Trophoblast cell (in vitro differentiated cells and primary cell): ENCODE measurements around the gene TYROBP.

Experiments used
- DNase-seq, 2 donors: peaks; one replicate each; pipeline ENCODE4 v3.0.0-alpha.2; 2016
- H2AFZ ChIP-seq: 2 replicates; pipeline ENCODE4 v1.6.1; 2013; ENCODE audit warnings: low read length, moderate library complexity, mild to moderate bottlenecking; ENCODE audit not compliant: insufficient read depth, poor library complexity
- H2AK5ac ChIP-seq: 2 replicates; pipeline ENCODE4 v1.6.1; 2013; ENCODE audit warnings: mild to moderate bottlenecking, low read length
- H2BK120ac ChIP-seq: 2 replicates; pipeline ENCODE4 v1.6.1; 2013; ENCODE audit warnings: low read length, mild to moderate bottlenecking, moderate library complexity; ENCODE audit not compliant: insufficient read depth, poor library complexity
- H2BK12ac ChIP-seq: 2 replicates; pipeline ENCODE4 v1.6.1; 2013; ENCODE audit warnings: mild to moderate bottlenecking, low read length, moderate library complexity
- H2BK5ac ChIP-seq: 2 replicates; pipeline ENCODE4 v1.6.1; 2013; ENCODE audit warnings: low read length, low read depth, moderate library complexity, mild to moderate bottlenecking; ENCODE audit not compliant: poor library complexity
- H3K14ac ChIP-seq: 2 replicates; pipeline ENCODE4 v1.6.1; 2013; ENCODE audit warnings: mild to moderate bottlenecking, low read length
- H3K18ac ChIP-seq: 2 replicates; pipeline ENCODE4 v1.6.1; 2013; ENCODE audit warnings: mild to moderate bottlenecking, low read length
- H3K23ac ChIP-seq: 2 replicates; pipeline ENCODE4 v1.6.1; 2013; ENCODE audit warnings: low read length
- H3K27ac ChIP-seq: 2 replicates; pipeline ENCODE4 v1.5.1; 2013; ENCODE audit warnings: low read depth, mild to moderate bottlenecking, inconsistent platforms, low read length, moderate library complexity
- H3K27me3 ChIP-seq: 2 replicates; pipeline ENCODE4 v1.6.1; 2013; ENCODE audit warnings: inconsistent platforms, mild to moderate bottlenecking, low read length, moderate library complexity; ENCODE audit not compliant: insufficient read depth
- H3K36me3 ChIP-seq, 2 experiments: 1 replicate in 1 of 2; 2 replicates in 1 of 2; pipeline ENCODE4 v1.6.1; 2013; ENCODE audit warnings: low read length in 2 of 2, mild to moderate bottlenecking in 2 of 2, moderate library complexity in 1 of 2; ENCODE audit not compliant: insufficient read depth in 2 of 2, control insufficient read depth in 1 of 2
- H3K4ac ChIP-seq: 2 replicates; pipeline ENCODE4 v1.6.1; 2013; ENCODE audit warnings: low read depth, mild to moderate bottlenecking, low read length, moderate library complexity
- H3K4me1 ChIP-seq, 2 experiments: 1 replicate in 1 of 2; 2 replicates in 1 of 2; pipeline ENCODE4 v1.6.1; 2013; ENCODE audit warnings: low read length in 2 of 2, mild to moderate bottlenecking in 2 of 2, moderate library complexity in 1 of 2; ENCODE audit not compliant: insufficient read depth in 2 of 2, control insufficient read depth in 1 of 2
- H3K4me2 ChIP-seq: 2 replicates; pipeline ENCODE4 v1.6.1; 2013; ENCODE audit warnings: inconsistent platforms, mild to moderate bottlenecking, low read length, moderate library complexity
- H3K4me3 ChIP-seq: 2 replicates; pipeline ENCODE4 v1.5.1; 2013; ENCODE audit warnings: mild to moderate bottlenecking, low read depth, low read length, inconsistent platforms
- H3K79me1 ChIP-seq: one replicate; pipeline ENCODE4 v1.6.1; 2013; ENCODE audit warnings: low read length
- H3K79me2 ChIP-seq: 2 replicates; pipeline ENCODE4 v1.6.1; 2013; ENCODE audit warnings: low read length, mild to moderate bottlenecking; ENCODE audit not compliant: control insufficient read depth, insufficient read depth, poor library complexity
- H3K9ac ChIP-seq: 2 replicates; pipeline ENCODE4 v1.6.1; 2013; ENCODE audit warnings: mild to moderate bottlenecking, low read length
- H3K9me3 ChIP-seq: 2 replicates; pipeline ENCODE4 v1.6.1; 2013; ENCODE audit warnings: low read depth, mild to moderate bottlenecking, control low read depth, inconsistent platforms, low read length; ENCODE audit not compliant: insufficient read depth
- H4K12ac ChIP-seq: 2 replicates; pipeline ENCODE4 v1.6.1; 2013; ENCODE audit warnings: low read depth, mild to moderate bottlenecking, low read length, moderate library complexity
- H4K8ac ChIP-seq: 2 replicates; pipeline ENCODE4 v1.6.1; 2013; ENCODE audit warnings: low read depth, mild to moderate bottlenecking, low read length, moderate library complexity
- H4K91ac ChIP-seq: one replicate; pipeline ENCODE4 v1.6.1; 2013; ENCODE audit warnings: low read depth, mild to moderate bottlenecking, low read length, moderate library complexity
- WGBS: extraction: QIAGEN DNeasy Blood & Tissue Kit; methylation state at CpG from one replicate; pipeline ENCODE4 v1.1.7; 2013; ENCODE audit warnings: missing lambda C conversion rate; ENCODE audit not compliant: insufficient read length, insufficient coverage; ENCODE audit errors: extremely low coverage; 5-methylcytosine and 5-hydroxymethylcytosine counted together

TYROBP gene

DNA sequence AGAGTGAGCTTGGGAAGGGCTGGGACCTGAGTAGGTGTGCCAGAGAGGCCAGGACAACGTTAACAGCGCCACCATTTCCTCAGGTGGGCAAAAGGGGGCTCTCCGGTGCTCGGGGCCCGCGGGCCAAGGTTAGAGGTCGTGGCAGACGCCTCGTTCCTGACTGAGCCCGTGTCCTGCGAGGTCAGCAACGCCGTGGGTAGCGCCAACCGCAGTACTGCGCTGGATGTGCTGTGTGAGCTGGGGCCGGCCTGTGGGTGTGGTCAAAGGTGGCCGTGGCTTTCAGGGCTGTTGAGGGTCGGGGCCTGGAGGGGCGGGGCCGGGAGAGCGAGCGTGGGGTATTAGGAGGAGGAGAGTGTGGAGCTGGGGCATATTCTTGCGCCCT, 47.7 kb downstream of the TYROBP start:
- H3K27ac ChIP-seq = no peak overlapping the region
- H2BK120ac ChIP-seq = no peak overlapping the region
- peaks cover 6 to 9% of the 10 kb centered on the region in 2 experiments for H3K4me1 ChIP-seq
- H2BK5ac ChIP-seq = no peak overlapping the region
- H3K79me1 ChIP-seq = no peaks in the 10 kb centered on the region
- no peak overlapping the region for H2BK12ac ChIP-seq
- no peak for DNase-seq
- no peaks in the 10 kb centered on the region for H3K36me3 ChIP-seq
- no peak overlapping the region for H3K18ac ChIP-seq
- H3K9me3 ChIP-seq = peaks cover 5% of the 10 kb centered on the region
- H3K4ac ChIP-seq = no peak overlapping the region
- no peak overlapping the region for H4K12ac ChIP-seq
- H2AFZ ChIP-seq = no peak overlapping the region
- peak overlapping the region; percentile 26 for H3K4me3 ChIP-seq
- H3K9ac ChIP-seq = no peak overlapping the region
- peaks cover 40% of the 10 kb centered on the region for H3K27me3 ChIP-seq
- H3K23ac ChIP-seq = no peak overlapping the region
- no peaks in the 10 kb centered on the region for H3K79me2 ChIP-seq
- no peak overlapping the region for H4K8ac ChIP-seq
- H2AK5ac ChIP-seq = no peak overlapping the region
- H3K14ac ChIP-seq = no peak overlapping the region
- peak overlapping the region; percentile 70 for H3K4me2 ChIP-seq
- WGBS = no CpG with 5 or more reads among the region's 24 CpGs
- H4K91ac ChIP-seq = no peak overlapping the region

GRCh38 chr19:35859414-35859813, 48.7 kb downstream of the TYROBP start:
- H3K79me1 ChIP-seq = no peaks in the 10 kb centered on the region
- H4K8ac ChIP-seq = no peak overlapping the region
- no peak overlapping the region for H2BK12ac ChIP-seq
- no peak overlapping the region for H3K27ac ChIP-seq
- peaks cover 6 to 9% of the 10 kb centered on the region in 2 experiments for H3K4me1 ChIP-seq
- H2AK5ac ChIP-seq = no peak overlapping the region
- DNase-seq = no peak
- H3K4ac ChIP-seq = no peak overlapping the region
- H3K4me2 ChIP-seq = no peak overlapping the region
- WGBS = no CpG with 5 or more reads among the region's 4 CpGs
- no peak overlapping the region for H4K12ac ChIP-seq
- H2AFZ ChIP-seq = no peak overlapping the region
- no peak overlapping the region for H2BK120ac ChIP-seq
- no peak overlapping the region for H3K9ac ChIP-seq
- no peak overlapping the region for H2BK5ac ChIP-seq
- no peak overlapping the region for H3K18ac ChIP-seq
- no peaks in the 10 kb centered on the region for H3K36me3 ChIP-seq
- H3K27me3 ChIP-seq = peaks cover 47% of the 10 kb centered on the region
- H3K14ac ChIP-seq = no peak overlapping the region
- no peaks in the 10 kb centered on the region for H3K79me2 ChIP-seq
- no peak overlapping the region for H3K4me3 ChIP-seq
- peaks cover 5% of the 10 kb centered on the region for H3K9me3 ChIP-seq
- H4K91ac ChIP-seq = no peak overlapping the region
- no peak overlapping the region for H3K23ac ChIP-seq

DNA sequence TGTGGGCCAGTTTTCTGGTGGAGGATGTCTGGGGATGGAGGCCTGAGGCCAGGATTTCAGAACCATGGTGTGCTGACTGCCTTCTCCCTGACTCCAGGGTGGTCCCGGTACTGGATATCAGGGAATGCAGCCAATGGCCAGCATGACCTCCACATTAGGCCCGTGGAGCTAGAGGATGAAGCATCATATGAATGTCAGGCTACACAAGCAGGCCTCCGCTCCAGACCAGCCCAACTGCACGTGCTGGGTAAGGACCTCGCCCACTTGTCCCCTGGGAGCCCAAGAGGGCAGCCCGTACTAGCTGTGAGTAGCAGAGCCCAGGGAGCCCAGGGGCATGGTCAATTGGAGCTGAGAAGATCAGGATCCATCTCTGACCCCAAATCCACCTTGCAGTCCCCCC, 49.8 kb downstream of the TYROBP start:
- Histone ChIP-seq H4K8ac (no peak overlapping the region), H3K27ac (no peak overlapping the region), H2BK120ac (no peak overlapping the region), H3K27me3 (peaks cover 47% of the 10 kb centered on the region), H2BK12ac (no peak overlapping the region), H3K4me2 (no peak overlapping the region), H3K4me1 (peaks cover 6 to 9% of the 10 kb centered on the region in 2 experiments), H4K12ac (no peak overlapping the region), H2BK5ac (no peak overlapping the region), H3K4ac (no peak overlapping the region), H3K18ac (no peak overlapping the region), H3K23ac (no peak overlapping the region), H3K4me3 (no peak overlapping the region), H3K36me3 (no peaks in the 10 kb centered on the region), H3K79me1 (no peaks in the 10 kb centered on the region), H2AFZ (no peak overlapping the region), H2AK5ac (no peak overlapping the region), H3K14ac (no peak overlapping the region), H3K79me2 (no peaks in the 10 kb centered on the region), H3K9me3 (peaks cover 5% of the 10 kb centered on the region), H4K91ac (no peak overlapping the region), H3K9ac (no peak overlapping the region)
- WGBS = no CpG with 5 or more reads among the region's 6 CpGs
- DNase-seq = no peak

DNA sequence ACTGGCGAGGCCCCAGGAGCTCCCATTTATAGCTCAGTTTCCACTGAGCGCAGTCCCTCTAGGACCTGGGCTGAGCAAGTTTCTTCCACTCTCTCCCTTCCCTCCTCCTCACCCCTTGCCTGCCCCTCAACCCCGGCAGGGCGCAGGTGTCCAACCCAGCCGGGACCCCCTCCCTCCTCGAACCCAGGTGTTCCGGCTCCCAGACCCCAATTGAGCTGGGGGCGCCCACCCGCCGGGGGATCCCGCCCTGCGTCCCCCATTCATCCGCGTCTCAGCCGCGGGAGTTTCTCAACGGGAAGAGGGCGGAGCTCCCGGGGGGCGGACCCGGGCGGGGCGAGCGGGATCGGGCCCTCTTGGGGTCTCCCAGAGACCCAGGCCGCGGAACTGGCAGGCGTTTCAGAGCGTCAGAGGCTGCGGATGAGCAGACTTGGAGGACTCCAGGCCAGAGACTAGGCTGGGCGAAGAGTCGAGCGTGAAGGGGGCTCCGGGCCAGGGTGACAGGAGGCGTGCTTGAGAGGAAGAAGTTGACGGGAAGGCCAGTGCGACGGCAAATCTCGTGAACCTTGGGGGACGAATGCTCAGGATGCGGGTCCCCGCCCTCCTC, 51.4 kb downstream of the TYROBP start, which contains the start of gene KIRREL2:
KIRREL2 (plus strand) TSS at position 366 of the 604 bp plus-strand sequence; CDS start at position 575, 209 bp downstream.
- DNase-seq = no peak
- Histone ChIP-seq H3K27ac (no peak within 1 kb of the TSS), H3K4ac (no peak within 1 kb of the TSS), H3K27me3 (peaks cover 47% of the 10 kb centered on the region), H3K23ac (no peak within 1 kb of the TSS), H2AFZ (peak within 1 kb of the TSS; percentile 8), H3K9ac (no peak within 1 kb of the TSS), H2BK120ac (no peak within 1 kb of the TSS), H3K9me3 (peaks cover 2% of the 10 kb centered on the region), H3K4me2 (peak within 1 kb of the TSS; percentile 62), H3K79me2 (no peaks in the 10 kb centered on the region), H4K91ac (no peak within 1 kb of the TSS), H3K4me3 (peak within 1 kb of the TSS; percentile 27), H4K8ac (no peak within 1 kb of the TSS), H3K36me3 (no peaks in the 10 kb centered on the region), H2BK5ac (no peak within 1 kb of the TSS), H3K79me1 (no peaks in the 10 kb centered on the region), H3K4me1 (peaks cover 6 to 9% of the 10 kb centered on the region in 2 experiments), H4K12ac (no peak within 1 kb of the TSS), H3K14ac (no peak within 1 kb of the TSS), H2BK12ac (no peak within 1 kb of the TSS), H2AK5ac (no peak within 1 kb of the TSS), H3K18ac (no peak within 1 kb of the TSS)
- WGBS = no CpG with 5 or more reads among the region's 42 CpGs
